ENCODE data around the gene EQTN. TPM values are rescaled to one million over a fixed set of nuclear protein-coding genes. Genes with fewer than 3 reads are reported as not detected.

The EQTN gene
- total and polyA plus RNA-seq, 2 of the 13 experiments (the other 11 are each of a cell fraction or from before 2014, with no cell fraction given) = not detected

GRCh38 chr9:27278374-27278773 is 18.6 kb downstream of the EQTN start:
- no peak for FAIRE-seq
- H4K20me1 ChIP-seq (ENCODE audit: insufficient read depth, low read length) = no peaks in the 10 kb centered on the region
- no peak overlapping the region for H3K27ac ChIP-seq (ENCODE audit: extremely low read length, insufficient read depth, low read length)
- in situ Hi-C loops (cut with HindIII; ENCODE audit: extremely low pct_ligation_motif_present, low pct_unique_long_range_greater_than_20kb) (loop anchor here (5.0 kb wide), 1 partner anchor 246 kb away; no protein-coding TSS in a partner anchor), intact Hi-C loops (cut with micrococcal nuclease; ENCODE audit: unreplicated experiment) (loop anchor here (5.0 kb wide), 1 partner anchor 386 kb away; the partner anchor contains the start of gene CAAP1)
- H2AFZ ChIP-seq (ENCODE audit: low read length) = no peak overlapping the region
- ChIA-PET CTCF (ENCODE audit: low intra/inter-chr PET ratio, low total read pairs) (no interaction called here), POLR2A (no interaction called here)
- no peaks in the 10 kb centered on the region for H3K36me3 ChIP-seq (replicated peaks in 1 of 2; ENCODE audit: control insufficient read depth in 1 of 2, insufficient read depth in 2 of 2, low read length in 2 of 2)
- H3K4me2 ChIP-seq (ENCODE audit: low read depth, low read length) = no peak overlapping the region
- TF ChIP-seq PITX1 (CRISPR knock-in tag; IDR thresholded peaks at IDR 0.05) = no peak
- no peak for TF ChIP-seq ZNF552 (CRISPR knock-in tag; IDR thresholded peaks at IDR 0.05; ENCODE audit: borderline replicate concordance)
- no peak for TF ChIP-seq ZNF674 (CRISPR knock-in tag; IDR thresholded peaks at IDR 0.05; ENCODE audit: low read depth)
- TF ChIP-seq, protein P1, sequence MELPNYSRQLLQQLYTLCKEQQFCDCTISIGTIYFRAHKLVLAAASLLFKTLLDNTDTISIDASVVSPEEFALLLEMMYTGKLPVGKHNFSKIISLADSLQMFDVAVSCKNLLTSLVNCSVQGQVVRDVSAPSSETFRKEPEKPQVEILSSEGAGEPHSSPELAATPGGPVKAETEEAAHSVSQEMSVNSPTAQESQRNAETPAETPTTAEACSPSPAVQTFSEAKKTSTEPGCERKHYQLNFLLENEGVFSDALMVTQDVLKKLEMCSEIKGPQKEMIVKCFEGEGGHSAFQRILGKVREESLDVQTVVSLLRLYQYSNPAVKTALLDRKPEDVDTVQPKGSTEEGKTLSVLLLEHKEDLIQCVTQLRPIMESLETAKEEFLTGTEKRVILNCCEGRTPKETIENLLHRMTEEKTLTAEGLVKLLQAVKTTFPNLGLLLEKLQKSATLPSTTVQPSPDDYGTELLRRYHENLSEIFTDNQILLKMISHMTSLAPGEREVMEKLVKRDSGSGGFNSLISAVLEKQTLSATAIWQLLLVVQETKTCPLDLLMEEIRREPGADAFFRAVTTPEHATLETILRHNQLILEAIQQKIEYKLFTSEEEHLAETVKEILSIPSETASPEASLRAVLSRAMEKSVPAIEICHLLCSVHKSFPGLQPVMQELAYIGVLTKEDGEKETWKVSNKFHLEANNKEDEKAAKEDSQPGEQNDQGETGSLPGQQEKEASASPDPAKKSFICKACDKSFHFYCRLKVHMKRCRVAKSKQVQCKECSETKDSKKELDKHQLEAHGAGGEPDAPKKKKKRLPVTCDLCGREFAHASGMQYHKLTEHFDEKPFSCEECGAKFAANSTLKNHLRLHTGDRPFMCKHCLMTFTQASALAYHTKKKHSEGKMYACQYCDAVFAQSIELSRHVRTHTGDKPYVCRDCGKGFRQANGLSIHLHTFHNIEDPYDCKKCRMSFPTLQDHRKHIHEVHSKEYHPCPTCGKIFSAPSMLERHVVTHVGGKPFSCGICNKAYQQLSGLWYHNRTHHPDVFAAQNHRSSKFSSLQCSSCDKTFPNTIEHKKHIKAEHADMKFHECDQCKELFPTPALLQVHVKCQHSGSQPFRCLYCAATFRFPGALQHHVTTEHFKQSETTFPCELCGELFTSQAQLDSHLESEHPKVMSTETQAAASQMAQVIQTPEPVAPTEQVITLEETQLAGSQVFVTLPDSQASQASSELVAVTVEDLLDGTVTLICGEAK (IDR thresholded peaks at IDR 0.05) = no peak
- TF ChIP-seq, protein P1 (CRISPR knock-in tag; IDR thresholded peaks at IDR 0.05) = no peak
- no peaks in the 10 kb centered on the region for H3K9me3 ChIP-seq (ENCODE audit: low read length)
- ATAC-seq = no peak
- H3K9ac ChIP-seq (ENCODE audit: insufficient read depth, low read depth, low read length) = no peak overlapping the region
- H3K27me3 ChIP-seq (ENCODE audit: control insufficient read depth in 1 of 2, insufficient read depth in 2 of 2, low read length in 2 of 2) = peaks cover 1 to 21% of the 10 kb centered on the region in 2 experiments; a peak in 2 of 5 replicates
- H3K4me3 ChIP-seq (replicated peaks in 1 of 3; ENCODE audit: insufficient read depth in 1 of 3, low read depth in 2 of 3, low read length in 3 of 3) = no peak overlapping the region
- no TSS peak for BruUV-seq (replicated peaks)
- WGBS (ENCODE audit: low lambda C conversion rate) = 0% methylated on average over 1 of the region's 1 CpG
- peaks cover 5% of the 10 kb centered on the region; the same call in 1 of the 2 replicates for H3K4me1 ChIP-seq (ENCODE audit: insufficient read depth, low read length)
- no peak for DNase-seq (ENCODE audit: low spot score)
- H3K79me2 ChIP-seq (ENCODE audit: insufficient read depth, low read length) = no peaks in the 10 kb centered on the region

Measured in HepG2 (cell line).